HCT116 (cell line): Measurements from ENCODE around the gene MLC1. TPM values are rescaled to one million over a fixed set of nuclear protein-coding genes. Genes with fewer than 3 reads are reported as not detected.

Experiments used
- ATAC-seq: fragments of 200-7000 bp; cut with Tn5 transposase; 2 replicates; pipeline ENCODE4 v1.9.1; 2020; ENCODE audit warnings: mild to moderate bottlenecking, moderate library complexity
- BruUV-seq: library from RNA; stranded (reverse); fragments of 400-500 nt; replicated peaks from 2 replicates; lab custom pipeline; 2021; lab: Mats Ljungman, UMichigan
- CTCF ChIA-PET: fragments of 300-600 bp; sonication (Branson Sonifier 250); formaldehyde crosslinking; loops from one replicate; lab custom pipeline; 2021; ENCODE audit warnings: antibody characterized with exemption; lab: Charles Lee
- POLR2A ChIA-PET: fragments of 300-600, 350-600 bp; sonication (Branson Sonifier 250); formaldehyde crosslinking; loops from one replicate; lab custom pipeline; 2021; ENCODE audit warnings: antibody characterized with exemption; lab: Charles Lee
- RAD21 ChIA-PET, 2 experiments: fragments of 300-600 bp; sonication (Branson Sonifier 250); formaldehyde crosslinking; loops; one replicate each; lab custom pipeline; 2023; ENCODE audit warnings: low total read pairs in 2 of 2; ENCODE audit not compliant: uncharacterized antibody in 2 of 2, unreplicated experiment in 2 of 2, low non-redundant PET in 1 of 2; lab: Charles Lee
- DNase-seq: peaks from one replicate; pipeline ENCODE4 v3.0.0-alpha.2; 2010; ENCODE audit warnings: low read depth, low spot score
- H2AFZ ChIP-seq: fragments of 200-600 bp; shearing (Covaris generic), sonication (generic); 2 replicates; pipeline ENCODE4 v1.6.1; 2017; ENCODE audit warnings: low read depth, mixed run types, mixed read lengths, antibody characterized with exemption, low read length; ENCODE audit not compliant: poor library complexity, severe bottlenecking
- H3K27ac ChIP-seq: 2 replicates; pipeline ENCODE4 v1.5.1; 2012; ENCODE audit warnings: low read depth, low read length
- H3K27me3 ChIP-seq: fragments of 200-600 bp; sonication (generic); 2 replicates; pipeline ENCODE4 v1.6.1; 2016; ENCODE audit warnings: mixed run types, low read length, mixed read lengths; ENCODE audit not compliant: insufficient read depth
- H3K36me3 ChIP-seq, 2 experiments: fragments of 200-500 bp in 1 of 2; fragments of 200-600 bp in 1 of 2; sonication (Bioruptor generic) in 1 of 2; sonication (generic) in 1 of 2; 2 replicates each; pipeline versions ENCODE4 v1.5.1 to v1.6.1; 2014 to 2016; ENCODE audit warnings: low read length in 2 of 2, inconsistent platforms in 1 of 2, mixed read lengths in 1 of 2, mixed run types in 1 of 2; ENCODE audit not compliant: insufficient read depth in 2 of 2, control insufficient read depth in 1 of 2
- H3K4me1 ChIP-seq, 2 experiments: fragments of 200-600 bp in 1 of 2; sonication (generic) in 1 of 2; 2 replicates each; pipeline versions ENCODE4 v1.5.1 to v1.6.1; 2012 to 2017; ENCODE audit warnings: low read length in 2 of 2, inconsistent platforms in 1 of 2, mild to moderate bottlenecking in 1 of 2, mixed read lengths in 1 of 2, mixed run types in 1 of 2, moderate library complexity in 1 of 2; ENCODE audit not compliant: insufficient read depth in 2 of 2, control insufficient read depth in 1 of 2
- H3K4me2 ChIP-seq: fragments of 200-600 bp; sonication (generic); 2 replicates; pipeline ENCODE4 v1.6.1; 2017; ENCODE audit warnings: mixed run types, low read length, mixed read lengths
- H3K4me3 ChIP-seq, 2 experiments: fragments of 200-600 bp in 1 of 2; sonication (generic) in 1 of 2; replicated peaks in 1 of 2; 2 replicates each; pipeline ENCODE4 v1.5.1; 2011 to 2016; ENCODE audit warnings: low read length in 2 of 2, control low read depth in 1 of 2, low read depth in 1 of 2, mild to moderate bottlenecking in 1 of 2, mixed read lengths in 1 of 2, mixed run types in 1 of 2
- H3K79me2 ChIP-seq: fragments of 200-600 bp; sonication (generic); 2 replicates; pipeline ENCODE4 v1.6.1; 2017; ENCODE audit warnings: mild to moderate bottlenecking, mixed run types, low read length, moderate library complexity, mixed read lengths; ENCODE audit not compliant: insufficient read depth
- H3K9ac ChIP-seq: fragments of 200-600 bp; sonication (generic); 2 replicates; pipeline ENCODE4 v1.6.1; 2016; ENCODE audit warnings: low read length, mixed read lengths
- H3K9me2 ChIP-seq: fragments of 200-600 bp; sonication (generic), shearing (Covaris generic); 2 replicates; pipeline ENCODE4 v1.6.1; 2017; ENCODE audit warnings: mixed run types, mild to moderate bottlenecking, moderate library complexity; ENCODE audit not compliant: insufficient read depth
- H3K9me3 ChIP-seq, 2 experiments: fragments of 200-500 bp in 1 of 2; fragments of 200-600 bp in 1 of 2; sonication (Bioruptor generic) in 1 of 2; sonication (generic) in 1 of 2; 2 replicates each; pipeline ENCODE4 v1.6.1; 2014 to 2017; ENCODE audit warnings: low read length in 2 of 2, mixed read lengths in 2 of 2, inconsistent platforms in 1 of 2, low read depth in 1 of 2, mild to moderate bottlenecking in 1 of 2, mixed run types in 1 of 2, moderate library complexity in 1 of 2; ENCODE audit not compliant: control insufficient read depth in 1 of 2, insufficient read depth in 1 of 2
- H4K20me1 ChIP-seq: fragments of 200-600 bp; sonication (generic), shearing (Covaris generic); 2 replicates; pipeline ENCODE4 v1.6.1; 2017; ENCODE audit warnings: mixed run types, mild to moderate bottlenecking, moderate library complexity; ENCODE audit not compliant: insufficient read depth
- FOSL1 ChIP-seq: IDR thresholded peaks from 2 replicates; pipeline ENCODE4 v1.6.1; 2012; ENCODE audit warnings: low read depth
- POLR2AphosphoS5 ChIP-seq: IDR thresholded peaks from 2 replicates; pipeline ENCODE4 v1.6.1; 2011; ENCODE audit warnings: mild to moderate bottlenecking, low read depth, low read length, moderate library complexity
- SP1 ChIP-seq: IDR thresholded peaks from 2 replicates; pipeline ENCODE4 v1.6.1; 2012; ENCODE audit warnings: low read depth
- SRF ChIP-seq: IDR thresholded peaks from 2 replicates; pipeline ENCODE4 v1.6.1; 2012; ENCODE audit warnings: low read depth
- intact Hi-C: fragments of 100-400 bp; cut with micrococcal nuclease; formaldehyde crosslinking; loops from 2 replicates; pipeline ENCODE4 v1.10.0; 2022
- total RNA-seq: library from RNA; stranded (reverse); gene quantifications from one replicate; pipeline ENCODE4 v1.2.1, GENCODE V29; 2021; ENCODE audit not compliant: unreplicated experiment
- TF ChIP-seq, protein P1 (sequence below): IDR thresholded peaks from 2 replicates; pipeline ENCODE4 v1.6.1; 2012; ENCODE audit warnings: low read depth
- TF ChIP-seq, protein P2 (sequence below), 3 experiments: fragments of 200-600 bp in 1 of 3; sonication (generic) in 1 of 3; IDR thresholded peaks in 2 of 3; conservative IDR thresholded peaks in 1 of 3; 2 replicates each; pipeline ENCODE4 v1.5.1; 2012 to 2017; ENCODE audit warnings: low read depth in 2 of 3, low read length in 2 of 3, antibody characterized with exemption in 1 of 3, borderline replicate concordance in 1 of 3, control low read depth in 1 of 3, mild to moderate bottlenecking in 1 of 3, mixed read lengths in 1 of 3, mixed run types in 1 of 3, moderate library complexity in 1 of 3; ENCODE audit not compliant: insufficient read depth in 1 of 3

The MLC1 gene
- total RNA-seq, 1 experiment from 2014 or later = not detected

DNA sequence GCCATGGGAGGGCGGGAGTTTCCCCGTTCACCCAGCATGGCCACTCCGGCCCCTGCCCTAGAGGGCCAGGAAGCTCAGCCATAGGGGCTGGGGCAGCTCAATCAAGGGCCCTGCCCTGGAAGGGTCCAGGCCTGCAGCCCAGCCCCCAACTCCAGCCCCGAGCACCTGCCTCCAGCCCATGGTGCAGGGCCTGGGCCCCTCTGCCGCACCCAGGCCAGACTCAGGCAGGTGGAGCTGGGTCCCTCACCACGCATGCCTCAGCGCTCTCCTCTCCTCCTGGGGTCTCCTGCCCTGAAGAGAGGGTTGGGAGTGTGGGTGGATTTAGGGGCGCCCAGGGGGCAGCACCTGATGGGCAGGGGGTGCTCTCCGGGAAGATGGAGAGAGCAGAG is 13.1 kb downstream of the MLC1 start (continued):
- TF ChIP-seq, protein P1, sequence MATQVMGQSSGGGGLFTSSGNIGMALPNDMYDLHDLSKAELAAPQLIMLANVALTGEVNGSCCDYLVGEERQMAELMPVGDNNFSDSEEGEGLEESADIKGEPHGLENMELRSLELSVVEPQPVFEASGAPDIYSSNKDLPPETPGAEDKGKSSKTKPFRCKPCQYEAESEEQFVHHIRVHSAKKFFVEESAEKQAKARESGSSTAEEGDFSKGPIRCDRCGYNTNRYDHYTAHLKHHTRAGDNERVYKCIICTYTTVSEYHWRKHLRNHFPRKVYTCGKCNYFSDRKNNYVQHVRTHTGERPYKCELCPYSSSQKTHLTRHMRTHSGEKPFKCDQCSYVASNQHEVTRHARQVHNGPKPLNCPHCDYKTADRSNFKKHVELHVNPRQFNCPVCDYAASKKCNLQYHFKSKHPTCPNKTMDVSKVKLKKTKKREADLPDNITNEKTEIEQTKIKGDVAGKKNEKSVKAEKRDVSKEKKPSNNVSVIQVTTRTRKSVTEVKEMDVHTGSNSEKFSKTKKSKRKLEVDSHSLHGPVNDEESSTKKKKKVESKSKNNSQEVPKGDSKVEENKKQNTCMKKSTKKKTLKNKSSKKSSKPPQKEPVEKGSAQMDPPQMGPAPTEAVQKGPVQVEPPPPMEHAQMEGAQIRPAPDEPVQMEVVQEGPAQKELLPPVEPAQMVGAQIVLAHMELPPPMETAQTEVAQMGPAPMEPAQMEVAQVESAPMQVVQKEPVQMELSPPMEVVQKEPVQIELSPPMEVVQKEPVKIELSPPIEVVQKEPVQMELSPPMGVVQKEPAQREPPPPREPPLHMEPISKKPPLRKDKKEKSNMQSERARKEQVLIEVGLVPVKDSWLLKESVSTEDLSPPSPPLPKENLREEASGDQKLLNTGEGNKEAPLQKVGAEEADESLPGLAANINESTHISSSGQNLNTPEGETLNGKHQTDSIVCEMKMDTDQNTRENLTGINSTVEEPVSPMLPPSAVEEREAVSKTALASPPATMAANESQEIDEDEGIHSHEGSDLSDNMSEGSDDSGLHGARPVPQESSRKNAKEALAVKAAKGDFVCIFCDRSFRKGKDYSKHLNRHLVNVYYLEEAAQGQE = no peak

GRCh38 chr22:50071432-50072166 is 13.6 kb downstream of the MLC1 start:
- Histone ChIP-seq H4K20me1 (no peaks in the 10 kb centered on the region), H3K36me3 (no peaks in the 10 kb centered on the region), H3K27ac (no peak overlapping the region), H3K4me1 (peaks cover 0 to 11% of the 10 kb centered on the region in 2 experiments; a peak in 2 of 4 replicates), H2AFZ (no peak overlapping the region), H3K4me2 (no peak overlapping the region), H3K79me2 (no peaks in the 10 kb centered on the region), H3K9me2 (no peaks in the 10 kb centered on the region), H3K27me3 (no peaks in the 10 kb centered on the region), H3K9me3 (no peaks in the 10 kb centered on the region), H3K9ac (no peak overlapping the region), H3K4me3 (no peak overlapping the region)
- CTCF ChIA-PET = no interaction called here
- no TSS peak for BruUV-seq
- TF ChIP-seq POLR2AphosphoS5 (no peak), SRF (no peak), SP1 (no peak), FOSL1 (no peak)
- TF ChIP-seq, protein P2, sequence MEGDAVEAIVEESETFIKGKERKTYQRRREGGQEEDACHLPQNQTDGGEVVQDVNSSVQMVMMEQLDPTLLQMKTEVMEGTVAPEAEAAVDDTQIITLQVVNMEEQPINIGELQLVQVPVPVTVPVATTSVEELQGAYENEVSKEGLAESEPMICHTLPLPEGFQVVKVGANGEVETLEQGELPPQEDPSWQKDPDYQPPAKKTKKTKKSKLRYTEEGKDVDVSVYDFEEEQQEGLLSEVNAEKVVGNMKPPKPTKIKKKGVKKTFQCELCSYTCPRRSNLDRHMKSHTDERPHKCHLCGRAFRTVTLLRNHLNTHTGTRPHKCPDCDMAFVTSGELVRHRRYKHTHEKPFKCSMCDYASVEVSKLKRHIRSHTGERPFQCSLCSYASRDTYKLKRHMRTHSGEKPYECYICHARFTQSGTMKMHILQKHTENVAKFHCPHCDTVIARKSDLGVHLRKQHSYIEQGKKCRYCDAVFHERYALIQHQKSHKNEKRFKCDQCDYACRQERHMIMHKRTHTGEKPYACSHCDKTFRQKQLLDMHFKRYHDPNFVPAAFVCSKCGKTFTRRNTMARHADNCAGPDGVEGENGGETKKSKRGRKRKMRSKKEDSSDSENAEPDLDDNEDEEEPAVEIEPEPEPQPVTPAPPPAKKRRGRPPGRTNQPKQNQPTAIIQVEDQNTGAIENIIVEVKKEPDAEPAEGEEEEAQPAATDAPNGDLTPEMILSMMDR (IDR thresholded peaks at IDR 0.05 in 2 of 3, conservative IDR thresholded peaks at IDR 0.05 in 1 of 3; ENCODE audit: borderline replicate concordance in 1 of 3, insufficient read depth in 1 of 3, low read depth in 2 of 3, low read length in 2 of 3) = no peak
- ATAC-seq (no peak), DNase-seq (no peak)
- POLR2A ChIA-PET = no interaction called here
- RAD21 ChIA-PET = no interaction called here
- intact Hi-C loops = no loop called here
